ENCODE data around the gene ZNF695.
A peak's percentile ranks its signal among the peaks of the same experiment; 100 is the strongest.
"Not testable (repeated sequence)": the region's sequence is repeated elsewhere in the genome, so short reads cannot be mapped to it uniquely, and the experiment has no call there.

Gene ZNF695

DNA sequence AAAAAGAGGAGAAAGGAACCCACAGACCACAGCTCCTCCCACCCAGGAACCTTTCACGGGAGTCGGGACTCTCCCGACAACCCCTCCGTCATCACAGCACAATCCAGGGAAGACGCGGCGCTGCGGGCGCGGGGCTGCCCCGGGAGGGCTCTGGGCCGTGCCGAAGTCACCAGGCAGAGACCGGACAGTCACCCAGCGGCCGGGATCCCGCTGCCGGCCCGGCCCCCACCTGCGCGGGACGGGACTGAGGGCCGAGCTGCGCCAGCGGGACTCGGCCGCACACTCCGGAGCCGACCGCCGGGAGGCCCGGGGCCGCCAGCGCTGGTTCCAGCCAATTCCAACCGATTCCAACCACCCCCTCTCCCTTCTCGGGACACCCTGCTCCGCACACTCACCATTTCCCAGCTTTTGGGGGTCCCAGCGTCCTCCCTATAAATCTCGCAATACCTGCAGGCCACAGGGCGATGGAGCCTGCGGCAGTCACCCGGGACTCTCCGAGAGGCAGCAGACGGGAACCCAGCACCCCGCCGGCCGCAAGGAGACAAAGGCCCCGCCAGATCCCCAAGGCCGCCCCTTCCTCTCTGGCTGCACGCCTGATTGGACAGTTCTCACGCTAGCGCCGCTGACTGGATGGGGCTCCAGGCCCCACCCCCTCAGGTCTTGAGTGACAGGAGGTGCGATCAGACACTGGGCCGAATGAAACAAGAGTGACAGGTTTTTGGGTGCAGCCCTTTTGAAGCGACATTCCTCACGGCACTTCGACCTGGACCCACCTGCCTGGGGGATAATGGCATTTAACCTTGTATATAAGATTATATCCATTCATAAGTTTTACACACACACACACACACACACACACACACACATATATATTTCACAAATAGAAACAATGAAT, at the start of gene ZNF695:
Gene ZNF695, minus strand, starts transcription at position 547 of the 895 bp plus-strand sequence. Its CDS starts 149 bp downstream, at position 398.
- DNase-seq: no peak

DNA sequence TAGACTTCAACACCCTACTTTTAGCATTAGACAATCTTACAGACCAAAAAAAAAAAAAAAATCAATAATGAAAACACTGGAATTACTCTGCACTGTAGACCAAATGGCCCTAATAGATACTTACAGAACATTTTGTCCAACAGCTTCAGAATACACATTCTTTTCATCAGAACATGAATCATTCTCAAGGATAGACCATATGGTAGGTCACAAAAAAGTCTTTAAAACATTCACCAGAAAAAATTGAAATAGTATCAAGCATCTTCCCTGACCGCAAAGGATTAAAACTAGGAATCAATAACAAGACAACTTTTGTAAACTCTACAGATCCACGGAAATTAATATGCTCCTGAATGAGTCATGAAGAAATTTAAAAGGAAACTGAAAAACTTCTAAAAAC, 48.2 kb upstream of the ZNF695 start:
- no peak for DNase-seq

DNA sequence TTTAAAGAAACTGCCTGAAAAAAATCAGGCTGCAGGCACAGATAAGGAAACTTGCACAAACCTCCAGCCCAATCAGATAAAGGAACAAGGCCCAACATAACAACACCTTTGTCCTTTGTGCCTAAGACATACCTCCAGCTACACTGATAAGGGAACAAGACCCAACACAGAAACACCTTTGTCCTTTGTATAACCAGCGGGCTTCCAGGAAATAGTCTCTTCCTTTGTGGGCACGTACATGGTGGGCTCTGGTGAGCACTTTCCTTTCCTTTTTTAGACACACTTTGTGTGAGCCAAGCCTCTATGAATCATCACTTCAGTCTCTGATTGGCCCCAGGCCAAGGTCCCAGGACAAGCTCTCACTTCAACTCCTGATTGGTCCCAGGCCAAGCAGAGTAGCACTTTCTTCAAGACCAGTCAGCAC, 47.1 kb upstream of the ZNF695 start:
- DNase-seq: no peak

DNA sequence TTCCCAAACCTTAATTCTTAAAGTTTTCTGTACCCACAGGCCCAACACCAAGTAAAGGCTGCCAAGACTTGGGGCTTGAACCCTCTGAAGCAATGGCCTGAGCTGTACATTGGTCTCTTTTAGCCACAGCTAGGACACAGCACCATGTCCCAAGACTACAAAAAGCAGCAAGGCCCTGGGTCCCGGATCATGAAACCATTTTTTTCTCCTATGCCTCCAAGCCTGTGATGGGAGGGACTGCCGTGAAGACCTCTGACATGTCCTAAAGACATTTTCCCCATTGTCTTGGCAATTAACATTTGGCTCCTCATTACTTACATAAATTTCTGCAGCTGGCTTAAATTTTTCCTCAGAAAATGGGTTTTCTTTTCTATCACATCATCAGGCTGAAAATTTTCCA, 39.8 kb upstream of the ZNF695 start:
- no peak for DNase-seq

DNA sequence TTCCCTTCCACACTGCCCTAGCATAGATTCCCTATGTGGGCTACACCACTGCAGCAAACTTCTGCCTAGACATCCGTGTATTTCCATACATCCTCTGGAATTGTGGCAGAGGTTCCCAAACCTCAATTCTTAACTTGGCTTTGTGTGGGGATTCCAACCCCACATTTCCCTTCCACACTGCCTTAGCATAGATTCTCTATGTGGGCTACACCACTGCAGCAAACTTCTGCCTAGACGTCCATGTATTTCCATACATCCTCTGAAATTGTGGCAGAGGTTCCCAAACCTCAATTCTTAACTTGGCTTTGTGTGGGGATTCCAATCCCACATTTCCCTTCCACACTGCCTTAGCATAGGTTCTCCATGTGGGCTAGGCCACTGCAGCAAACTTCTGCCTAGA, 39.4 kb upstream of the ZNF695 start:
- DNase-seq: no peak

DNA sequence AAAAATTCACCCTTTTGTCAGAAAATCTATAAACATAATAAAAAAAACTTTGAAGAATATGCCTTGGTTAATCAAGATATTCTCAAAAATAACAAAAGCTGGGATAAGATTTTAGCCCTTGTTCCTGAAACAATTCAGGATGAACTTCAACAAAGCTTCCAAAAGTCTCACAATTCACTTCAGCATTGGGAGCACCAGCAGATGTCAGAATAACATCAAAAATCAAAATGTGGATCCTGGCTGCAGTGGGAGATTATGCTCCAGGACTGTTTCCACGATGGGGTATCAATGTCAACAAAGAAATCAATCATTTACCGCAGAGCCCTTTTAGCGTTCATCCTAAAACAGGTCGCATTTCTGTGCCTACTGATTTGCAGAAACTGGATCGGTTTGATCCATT, 35.5 kb upstream of the ZNF695 start:
- DNase-seq: no peak

DNA sequence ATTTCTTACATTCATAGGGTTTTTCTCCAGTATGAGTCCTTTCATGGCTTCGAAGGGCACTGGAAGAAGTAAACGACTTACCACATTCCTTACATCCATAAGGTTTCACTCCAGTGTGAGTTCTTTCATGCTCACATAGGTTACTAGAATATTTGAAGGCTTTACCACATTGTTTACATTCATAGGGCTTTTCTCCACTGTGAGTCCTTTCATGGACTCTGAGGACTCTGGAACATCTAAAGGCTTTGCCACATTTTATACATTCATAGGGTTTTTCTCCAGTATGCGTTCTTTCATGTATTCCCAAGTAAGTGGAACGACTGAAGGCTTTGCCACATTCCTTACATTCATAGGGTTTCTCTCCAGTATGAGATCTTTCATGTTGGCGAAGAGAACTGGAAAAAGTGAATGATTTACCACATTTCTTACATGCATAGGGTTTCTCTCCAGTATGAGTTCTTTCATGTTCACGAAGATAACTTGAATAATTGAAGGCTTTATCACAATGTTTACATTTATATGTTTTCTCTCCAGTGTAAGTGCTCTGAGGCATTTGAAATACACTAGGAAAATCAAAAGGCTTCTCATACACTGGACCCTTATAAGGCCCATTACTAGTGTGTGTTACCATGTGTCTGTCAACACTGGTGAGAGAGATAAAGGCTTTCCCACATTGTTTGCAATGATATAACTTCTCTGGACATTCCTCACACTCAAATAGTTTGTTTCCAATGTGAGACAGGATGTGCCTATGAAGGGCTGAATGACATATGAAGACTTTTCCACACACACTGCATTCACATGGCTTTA, 29.9 kb upstream of the ZNF695 start:
- no peak for DNase-seq

DNA sequence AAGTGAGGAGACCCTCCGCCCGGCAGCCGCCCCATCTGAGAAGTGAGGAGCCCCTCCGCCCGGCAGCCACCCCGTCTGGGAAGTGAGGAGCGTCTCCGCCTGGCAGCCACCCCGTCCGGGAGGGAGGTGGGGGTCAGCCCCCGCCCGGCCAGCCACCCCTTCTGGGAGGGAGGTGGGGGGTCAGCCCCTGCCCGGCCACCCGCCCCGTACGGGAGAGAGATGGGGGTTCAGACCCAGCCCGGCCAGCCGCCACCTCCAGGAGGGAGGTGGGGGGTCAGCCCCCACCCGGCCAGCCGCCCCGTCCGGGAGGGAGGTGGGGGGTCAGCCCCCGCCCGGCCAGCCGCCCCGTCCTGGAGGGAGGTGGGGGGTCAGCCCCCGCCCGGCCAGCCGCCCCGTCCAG, 24.4 kb upstream of the ZNF695 start:
- DNase-seq: not testable (repeated sequence)

DNA sequence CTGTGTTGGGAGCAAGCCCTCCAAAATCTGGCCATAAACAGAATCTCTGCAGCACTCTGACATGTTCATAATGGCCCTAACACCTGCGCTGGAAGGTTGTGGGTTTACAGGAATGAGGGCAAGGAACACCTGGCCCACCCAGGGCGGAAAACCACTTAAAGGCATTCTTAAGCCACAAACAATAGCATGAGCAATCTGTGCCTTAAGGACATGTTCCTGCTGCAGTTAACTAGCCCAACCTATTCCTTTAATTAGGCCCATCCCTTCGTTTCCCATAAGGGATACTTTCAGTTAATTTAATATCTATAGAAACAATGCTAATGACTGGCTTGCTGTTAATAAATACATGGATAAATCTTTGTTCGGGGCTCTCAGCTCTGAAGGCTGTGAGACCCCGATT, 16.8 kb upstream of the ZNF695 start:
- DNase-seq: not testable (repeated sequence)

DNA sequence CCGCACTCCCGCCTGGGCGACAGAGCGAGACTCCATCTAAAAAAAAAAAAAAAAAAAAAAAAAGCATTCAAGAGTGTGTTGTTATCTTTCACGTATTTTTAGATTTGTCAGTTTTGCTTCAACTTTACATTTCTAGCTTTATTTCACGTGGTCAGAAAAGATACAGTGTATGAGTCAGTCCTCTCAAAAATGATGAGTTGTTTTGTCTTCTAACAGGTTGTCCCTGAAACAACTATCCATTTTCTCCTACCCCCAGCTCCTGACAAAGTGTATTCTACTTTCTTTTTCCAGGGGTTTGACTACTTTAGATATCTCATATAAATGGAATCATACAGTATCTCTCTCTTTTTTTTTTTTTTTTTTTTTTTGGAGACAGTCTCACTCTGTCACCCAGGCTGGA, 5.5 kb upstream of the ZNF695 start:
- DNase-seq: no peak

DNA sequence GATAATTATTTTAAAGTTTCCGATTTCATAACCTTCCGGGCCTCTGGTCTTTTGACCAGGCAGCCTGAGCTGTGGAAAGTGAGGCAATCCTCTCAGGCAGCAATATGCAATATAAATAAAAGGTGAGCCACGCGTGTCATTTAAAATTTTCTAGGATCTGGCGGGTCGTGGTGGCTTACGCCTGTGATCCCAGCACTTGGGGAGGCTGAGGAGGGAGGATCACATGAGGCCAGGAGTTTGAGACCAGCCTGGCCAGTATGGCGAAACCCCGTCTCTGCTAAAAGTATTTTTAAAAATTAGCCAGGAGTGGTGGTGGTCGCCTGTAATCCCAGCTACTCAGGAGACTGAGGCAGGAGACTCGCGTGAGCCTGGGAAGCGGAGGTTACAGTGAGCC, 546 bp upstream of the ZNF695 start:
- no peak for DNase-seq

DNA sequence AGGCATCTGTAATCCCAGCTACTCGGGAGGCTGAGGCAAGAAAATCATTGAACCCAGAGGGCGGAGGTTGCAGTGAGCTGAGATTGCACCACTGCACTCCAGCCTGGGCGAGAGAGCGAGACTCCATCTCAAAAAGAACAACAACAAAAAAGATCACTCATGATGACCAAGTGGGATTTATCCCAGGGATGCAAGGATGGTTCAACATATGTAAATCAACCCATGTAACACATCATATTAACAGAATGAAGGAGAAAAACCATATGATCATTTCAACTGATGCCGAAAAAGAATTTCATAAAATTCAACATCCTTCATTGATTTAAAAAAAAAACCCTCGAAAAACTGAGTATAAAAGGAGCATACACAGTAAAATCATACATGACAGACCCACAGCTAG, 3.8 kb downstream of the ZNF695 start:
- DNase-seq: not testable (repeated sequence)

DNA sequence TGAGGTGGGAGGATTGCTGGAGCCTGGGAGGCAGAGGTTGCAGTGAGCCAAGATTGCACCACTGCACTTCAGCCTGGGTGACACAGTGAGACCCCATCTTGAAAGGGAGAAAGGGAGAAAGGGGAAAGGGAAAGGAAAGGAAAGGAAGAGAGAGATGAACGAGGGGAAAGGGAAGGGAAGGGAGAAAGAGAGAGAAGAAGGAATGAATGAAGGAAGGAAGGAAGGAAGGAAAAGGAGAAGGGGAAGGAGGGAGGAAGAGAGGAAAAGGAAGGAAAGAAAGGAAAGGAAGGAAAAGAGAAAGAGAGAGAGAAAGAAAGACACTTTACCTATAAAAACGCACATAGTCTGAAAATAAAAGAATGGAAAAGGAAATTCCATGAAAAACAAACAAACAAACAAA, 18.0 kb downstream of the ZNF695 start:
- no peak for DNase-seq

DNA sequence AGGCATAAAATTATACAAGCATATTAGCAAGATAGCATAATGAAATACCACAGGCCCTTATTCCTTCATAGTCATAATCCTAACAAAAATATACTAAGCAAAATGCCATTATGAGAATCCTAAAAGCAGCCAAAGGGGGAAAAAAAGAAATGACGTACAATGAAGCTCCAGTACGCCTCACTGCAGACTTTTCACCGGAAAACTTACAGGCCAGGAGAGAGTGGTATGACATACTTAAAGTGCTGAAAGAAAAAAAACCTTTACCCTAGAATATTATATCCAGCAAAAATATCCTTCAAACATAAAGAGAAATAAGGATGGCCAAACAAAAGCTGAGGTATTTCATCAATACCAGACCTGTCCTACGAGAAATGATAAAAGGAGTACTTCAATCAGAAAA, 19.5 kb downstream of the ZNF695 start:
- DNase-seq: no peak

DNA sequence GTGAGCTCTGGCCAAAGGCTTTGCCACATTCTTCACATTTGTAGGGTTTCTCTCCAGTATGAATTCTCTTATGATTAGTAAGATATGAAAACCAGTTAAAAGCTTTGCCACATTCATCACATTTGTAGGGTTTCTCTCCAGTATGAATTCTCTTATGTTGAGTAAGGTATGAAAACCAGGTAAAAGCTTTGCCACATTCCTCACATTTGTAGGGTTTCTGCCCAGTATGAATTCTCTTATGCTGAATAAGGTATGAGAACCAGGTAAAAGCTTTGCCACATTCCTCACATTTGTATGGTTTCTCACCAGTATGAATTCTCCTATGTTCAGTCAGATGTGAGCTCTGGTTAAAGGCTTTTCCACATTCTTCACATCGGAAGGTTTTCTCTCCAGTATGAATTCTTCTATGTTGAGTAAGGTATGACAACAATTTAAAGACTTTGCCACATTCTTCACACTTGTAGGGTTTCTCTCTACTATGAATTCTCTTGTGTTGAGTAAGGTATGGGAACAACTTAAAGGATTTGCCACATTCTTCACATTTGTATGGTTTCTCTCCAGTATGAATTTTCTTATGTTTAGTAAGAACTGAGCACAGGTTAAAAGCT, 20.7 kb downstream of the ZNF695 start:
- DNase-seq: no peak

DNA sequence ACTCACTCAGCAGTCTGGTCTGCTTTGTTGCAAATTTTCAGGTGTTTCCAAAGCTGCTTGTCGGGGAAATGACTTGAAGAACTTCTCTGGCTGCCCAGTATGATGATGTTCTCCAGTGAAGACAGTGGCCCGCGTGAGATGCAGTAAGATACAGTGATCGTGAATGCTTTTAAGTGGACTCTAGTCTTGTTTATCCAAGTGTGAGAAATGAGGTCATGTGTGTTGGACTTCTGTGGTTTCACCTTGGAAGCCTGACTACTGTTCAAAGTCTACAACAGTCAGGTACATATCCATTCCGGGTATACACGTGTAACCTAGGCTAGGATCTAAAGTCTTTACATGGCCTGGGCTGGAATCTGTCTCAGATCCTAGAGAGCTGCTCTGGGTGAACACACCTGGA, 29.1 kb downstream of the ZNF695 start:
- DNase-seq: no peak

DNA sequence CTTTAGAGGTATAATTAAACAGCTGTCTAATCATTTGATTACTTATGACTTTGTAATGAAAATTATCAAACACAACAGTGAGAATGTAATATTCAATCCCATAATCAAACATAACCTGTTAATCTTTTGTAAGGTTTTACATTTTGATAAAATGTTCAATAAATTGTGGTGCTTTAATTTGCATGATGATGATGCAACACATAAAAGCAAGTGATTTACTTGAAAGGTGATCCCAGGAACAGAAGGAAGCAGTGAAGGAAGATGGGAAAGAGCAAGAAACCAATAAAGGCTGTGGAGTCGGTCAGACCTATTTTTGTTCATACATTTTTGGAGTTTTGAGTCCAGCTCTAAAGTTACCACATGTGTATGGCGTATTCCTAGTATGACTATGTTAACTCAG, 29.6 kb downstream of the ZNF695 start:
- DNase-seq: no peak

DNA sequence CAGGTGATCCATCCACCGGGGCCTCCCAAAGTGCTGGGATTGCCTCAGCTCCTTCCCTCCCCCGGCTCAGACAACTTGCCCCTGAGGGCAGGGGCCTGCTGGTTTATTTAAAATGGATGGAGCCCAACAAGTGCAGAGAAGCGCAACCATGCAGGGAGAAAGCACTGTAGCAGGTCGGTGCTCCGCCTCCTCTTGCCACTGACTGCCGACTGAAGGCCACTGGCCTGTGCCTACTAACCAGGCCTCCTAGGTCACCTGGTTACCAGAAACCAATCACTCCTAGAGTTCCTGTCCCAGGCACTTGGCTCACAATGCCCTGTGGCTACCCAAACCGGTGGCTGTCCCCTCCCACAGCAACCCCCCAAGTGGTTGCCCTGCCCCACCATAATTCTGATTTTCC, 35.9 kb downstream of the ZNF695 start:
- DNase-seq: no peak

DNA sequence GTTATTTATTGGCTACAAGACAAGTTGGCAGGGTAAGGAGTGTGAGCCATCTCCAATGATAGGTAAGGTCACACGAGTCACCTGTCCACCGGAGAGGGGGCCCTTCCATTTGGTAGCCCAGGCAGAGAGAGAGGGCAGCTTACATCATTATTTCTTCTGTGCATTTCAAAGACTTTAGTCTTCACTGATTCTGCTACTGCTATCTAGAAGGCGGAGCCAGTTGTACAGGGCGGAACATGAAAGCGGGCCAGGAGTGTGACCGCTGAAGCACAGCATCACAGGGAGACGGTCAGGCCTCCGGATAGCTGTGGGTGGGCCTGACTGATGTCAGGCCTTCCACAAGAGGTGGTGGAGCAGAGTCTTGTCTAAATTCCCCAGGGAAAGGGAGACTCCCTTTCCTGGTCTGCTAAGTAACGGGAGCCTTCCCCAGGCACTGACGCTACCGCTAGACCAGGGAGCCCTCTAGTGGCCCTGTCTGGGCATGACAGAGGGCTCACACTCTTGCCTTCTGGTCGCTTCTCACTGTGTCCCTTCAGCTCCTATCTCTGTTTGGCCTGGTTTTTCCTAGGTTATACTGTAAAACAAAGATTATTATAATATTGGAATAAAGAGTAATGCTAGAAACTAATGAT, 36.7 kb downstream of the ZNF695 start:
- peak; percentile 17 for DNase-seq

DNA sequence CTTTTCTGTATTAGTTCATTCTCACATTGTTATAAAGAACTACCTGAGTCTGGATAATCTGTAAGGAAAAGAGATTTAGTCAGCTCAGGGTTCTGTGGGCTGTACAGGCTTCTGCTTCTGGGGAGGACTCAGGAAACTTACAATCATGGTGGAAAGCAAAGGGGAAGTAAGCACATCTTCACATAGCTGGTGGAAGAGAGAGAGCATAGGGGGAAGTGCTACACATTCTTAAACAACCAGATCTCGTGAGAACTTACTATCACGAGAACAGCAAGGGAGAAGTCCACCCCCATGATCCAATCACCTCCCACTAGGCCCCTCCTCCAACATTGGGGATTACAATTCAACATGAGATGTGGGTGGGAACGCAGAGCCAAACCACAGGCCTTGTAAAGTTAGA, 38.2 kb downstream of the ZNF695 start:
- no peak for DNase-seq

DNA sequence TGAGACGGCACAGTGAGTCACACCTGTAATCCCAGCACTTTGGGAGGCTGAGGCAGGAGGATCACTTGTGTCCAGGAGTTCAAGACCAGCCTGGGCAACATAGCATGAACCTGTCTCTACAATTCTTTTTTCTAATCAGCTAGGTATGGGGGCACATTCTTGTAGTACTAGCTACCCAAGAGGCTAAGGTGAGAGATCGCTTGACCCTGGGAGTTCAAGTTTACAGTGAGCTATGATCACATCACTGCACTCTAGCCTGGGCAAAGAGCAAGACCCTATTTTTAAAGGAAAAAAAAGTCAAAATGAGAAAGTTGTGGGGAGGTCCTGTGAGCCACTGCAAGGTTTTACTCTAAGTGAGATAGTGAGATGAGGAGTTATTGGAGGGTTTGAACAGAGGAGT, 41.4 kb downstream of the ZNF695 start:
- no peak for DNase-seq

DNA sequence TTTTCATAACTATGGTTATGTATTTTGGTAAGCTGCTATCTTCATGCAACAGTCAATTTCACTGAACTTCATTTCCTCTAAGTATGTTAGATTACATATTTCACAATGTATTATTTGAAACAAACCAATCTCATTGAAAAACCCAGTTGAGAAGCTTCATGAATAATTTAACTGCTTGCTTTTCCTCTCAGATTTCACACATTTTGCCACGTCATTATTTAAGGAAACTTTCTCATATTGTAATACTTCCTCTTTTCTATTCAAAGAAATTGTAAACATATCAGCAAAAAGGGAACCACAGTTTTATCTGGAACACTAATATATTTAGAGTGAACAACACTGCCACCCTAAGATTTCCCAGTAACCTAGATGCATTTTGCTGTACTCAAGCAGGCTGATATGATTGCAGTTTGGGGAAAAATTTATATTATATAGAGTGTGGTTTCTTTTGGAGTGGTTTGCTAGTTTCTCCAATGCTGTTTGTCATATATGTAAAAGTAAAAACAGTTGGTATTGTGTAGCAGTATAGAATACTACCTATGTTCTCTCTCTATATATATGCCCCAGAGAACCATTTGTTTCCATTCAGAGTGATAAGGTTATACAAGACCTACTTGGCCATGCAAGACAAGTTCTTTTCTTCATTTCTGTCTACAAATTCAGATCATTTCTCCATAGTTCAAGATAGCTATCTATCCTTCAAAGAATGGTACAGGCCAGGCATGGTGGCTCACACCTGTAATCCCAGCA, 47.7 kb downstream of the ZNF695 start:
- DNase-seq: no peak
